ENCODE measurements around the gene FADD. TPM values are rescaled to one million over a fixed set of nuclear protein-coding genes. Genes with fewer than 3 reads are reported as not detected.

Gene FADD
- total RNA-seq, 1 donor from 2014 or later, result 40.8 TPM

DNA sequence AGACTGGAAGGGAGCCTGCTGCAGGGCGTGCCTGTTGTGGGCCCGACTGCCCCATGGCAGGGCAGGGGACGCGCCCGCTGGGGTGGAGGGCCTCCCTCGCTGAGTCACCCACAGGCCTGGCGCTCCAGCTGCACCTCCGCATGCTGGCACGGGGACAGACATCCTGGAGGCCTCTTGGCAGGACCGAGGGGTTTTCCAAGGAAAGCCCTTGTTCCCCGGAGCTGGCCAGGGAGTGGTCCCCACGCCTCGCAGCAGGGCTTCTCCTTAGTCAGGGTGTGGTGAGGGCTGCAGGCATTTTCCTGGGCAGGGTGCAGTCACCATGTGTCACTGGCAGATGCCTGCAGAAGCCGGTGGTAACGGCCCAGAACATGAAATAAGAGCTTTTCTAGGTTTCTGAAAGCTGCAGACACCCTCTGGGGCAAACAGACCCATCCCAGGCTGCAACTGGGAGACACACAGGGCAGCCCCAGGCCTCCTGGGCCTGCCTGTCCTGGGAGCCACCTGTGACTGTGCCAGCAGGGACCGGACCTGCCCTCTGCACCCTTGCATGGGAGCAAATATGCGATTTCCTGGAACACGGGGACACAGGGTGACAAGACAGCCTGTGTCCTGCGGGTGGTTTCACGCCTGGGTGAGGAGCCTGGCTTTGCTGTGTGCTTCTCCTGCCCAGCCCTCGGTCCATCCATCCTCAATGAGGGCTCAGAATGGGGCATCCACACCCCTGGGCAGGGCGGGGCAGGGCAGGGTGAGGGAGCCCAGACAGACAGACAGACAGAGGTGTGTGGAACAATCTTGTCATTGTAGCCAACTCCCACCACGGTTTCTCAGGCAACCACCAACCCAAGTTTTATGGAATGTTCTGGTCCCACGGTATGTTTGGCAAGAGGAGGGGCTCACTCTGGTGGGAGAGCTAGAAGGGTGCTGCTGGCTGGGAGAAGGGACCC is 43.2 kb upstream of the FADD start:
- Histone ChIP-seq H3K4me1 (ENCODE audit: insufficient read depth, low read length) (peaks cover 13% of the 10 kb centered on the region), H3K9ac (ENCODE audit: low read length) (peak overlapping the region; percentile 37), H3K27ac (ENCODE audit: low read depth, low read length) (no peak overlapping the region), H3K4me3 (ENCODE audit: insufficient read depth, low read depth, low read length) (no peak overlapping the region), H3K9me3 (ENCODE audit: insufficient read depth, low read depth, low read length) (no peaks in the 10 kb centered on the region), H3K36me3 (ENCODE audit: insufficient read depth, low read length) (no peaks in the 10 kb centered on the region), H3K27me3 (ENCODE audit: insufficient read depth, low read length) (no peaks in the 10 kb centered on the region), H3K4me2 (ENCODE audit: low read length) (peak overlapping the region; percentile 46), H4K20me1 (ENCODE audit: insufficient read depth, low read length) (no peaks in the 10 kb centered on the region), H3K79me2 (ENCODE audit: insufficient read depth, low read length) (no peaks in the 10 kb centered on the region), H2AFZ (ENCODE audit: low read depth, low read length) (peak overlapping the region; percentile 32)
- H3K27ac Mint-ChIP-seq (ENCODE audit: unreplicated experiment), result no peak overlapping the region
- H3K36me3 Mint-ChIP-seq (ENCODE audit: low read depth, unreplicated experiment), result no peaks in the 10 kb centered on the region
- peak; percentile 75 for DNase-seq (ENCODE audit: low read depth)
- TF ChIP-seq EZH2 (IDR thresholded peaks at IDR 0.05; ENCODE audit: insufficient read depth, low read length), result no peak
- TF ChIP-seq CTCF (IDR thresholded peaks at IDR 0.05; ENCODE audit: insufficient read depth, low read depth, low read length), result no peak
- no peaks in the 10 kb centered on the region for H3K9me3 Mint-ChIP-seq (ENCODE audit: unreplicated experiment)
- peaks cover 53% of the 10 kb centered on the region for H3K27me3 Mint-ChIP-seq (ENCODE audit: low read depth, unreplicated experiment)
- H3K4me3 Mint-ChIP-seq (ENCODE audit: unreplicated experiment), result no peak overlapping the region
- H3K4me1 Mint-ChIP-seq (ENCODE audit: low read depth, unreplicated experiment), result no peaks in the 10 kb centered on the region
- FAIRE-seq, result no peak

GRCh38 chr11:70161043-70161625 is 42.0 kb upstream of the FADD start:
- H3K9me3 Mint-ChIP-seq (ENCODE audit: unreplicated experiment), result no peaks in the 10 kb centered on the region
- TF ChIP-seq EZH2 (IDR thresholded peaks at IDR 0.05; ENCODE audit: insufficient read depth, low read length) (no peak), CTCF (IDR thresholded peaks at IDR 0.05; ENCODE audit: insufficient read depth, low read depth, low read length) (no peak)
- no peak overlapping the region for H3K4me3 Mint-ChIP-seq (ENCODE audit: unreplicated experiment)
- H3K4me1 ChIP-seq (ENCODE audit: insufficient read depth, low read length), result peaks cover 13% of the 10 kb centered on the region
- no peaks in the 10 kb centered on the region for H3K36me3 Mint-ChIP-seq (ENCODE audit: low read depth, unreplicated experiment)
- H2AFZ ChIP-seq (ENCODE audit: low read depth, low read length), result no peak overlapping the region
- no peaks in the 10 kb centered on the region for H3K36me3 ChIP-seq (ENCODE audit: insufficient read depth, low read length)
- peaks cover 49% of the 10 kb centered on the region for H3K27me3 Mint-ChIP-seq (ENCODE audit: low read depth, unreplicated experiment)
- FAIRE-seq, result no peak
- H3K4me1 Mint-ChIP-seq (ENCODE audit: low read depth, unreplicated experiment), result no peaks in the 10 kb centered on the region
- H3K9ac ChIP-seq (ENCODE audit: low read length), result no peak overlapping the region
- H3K4me2 ChIP-seq (ENCODE audit: low read length), result no peak overlapping the region
- H3K4me3 ChIP-seq (ENCODE audit: insufficient read depth, low read depth, low read length), result no peak overlapping the region
- no peak overlapping the region for H3K27ac Mint-ChIP-seq (ENCODE audit: unreplicated experiment)
- no peaks in the 10 kb centered on the region for H3K79me2 ChIP-seq (ENCODE audit: insufficient read depth, low read length)
- H3K9me3 ChIP-seq (ENCODE audit: insufficient read depth, low read depth, low read length), result no peaks in the 10 kb centered on the region
- no peak for DNase-seq (ENCODE audit: low read depth)
- no peaks in the 10 kb centered on the region for H4K20me1 ChIP-seq (ENCODE audit: insufficient read depth, low read length)
- no peak overlapping the region for H3K27ac ChIP-seq (ENCODE audit: low read depth, low read length)
- no peaks in the 10 kb centered on the region for H3K27me3 ChIP-seq (ENCODE audit: insufficient read depth, low read length)

Measured in astrocyte (in vitro differentiated cells and primary cell).